22Rv1 (cell line): ENCODE measurements around the gene ZNF579.

Experiments
- H3K27ac ChIP-seq: fragments of 450-650 bp; 2 replicates; pipeline ENCODE4 v1.5.1; 2017
- CTCF ChIP-seq: fragments of 450-650 bp; IDR thresholded peaks from 2 replicates; pipeline ENCODE4 v1.5.1; 2017; ENCODE audit warnings: mild to moderate bottlenecking
- ZFX ChIP-seq: fragments of 450-650 bp; IDR thresholded peaks from 2 replicates; pipeline ENCODE4 v1.6.1; 2017; ENCODE audit warnings: antibody characterized with exemption, borderline replicate concordance

Gene ZNF579

GRCh38 chr19:55621673-55622231 is 41.1 kb upstream of the ZNF579 start:
- H3K27ac ChIP-seq, result no peak overlapping the region
- no peak for TF ChIP-seq ZFX
- TF ChIP-seq CTCF, result no peak

- no peak overlapping the region for H3K27ac ChIP-seq
- TF ChIP-seq CTCF, result no peak
- TF ChIP-seq ZFX, result no peak
Observed at GRCh38 chr19:55621205-55621672, 40.6 kb upstream of the ZNF579 start.

GRCh38 chr19:55620410-55621204 is 40.0 kb upstream of the ZNF579 start:
- TF ChIP-seq ZFX (no peak), CTCF (no peak)
- no peak overlapping the region for H3K27ac ChIP-seq

- no peak for TF ChIP-seq CTCF
- TF ChIP-seq ZFX, result no peak
- peak overlapping the region; percentile 33 for H3K27ac ChIP-seq
Observed at GRCh38 chr19:55619286-55619685, 38.6 kb upstream of the ZNF579 start.

- peak overlapping the region; percentile 33 for H3K27ac ChIP-seq
- TF ChIP-seq CTCF (no peak), ZFX (no peak)
Observed at GRCh38 chr19:55618426-55618825, 37.8 kb upstream of the ZNF579 start.

DNA sequence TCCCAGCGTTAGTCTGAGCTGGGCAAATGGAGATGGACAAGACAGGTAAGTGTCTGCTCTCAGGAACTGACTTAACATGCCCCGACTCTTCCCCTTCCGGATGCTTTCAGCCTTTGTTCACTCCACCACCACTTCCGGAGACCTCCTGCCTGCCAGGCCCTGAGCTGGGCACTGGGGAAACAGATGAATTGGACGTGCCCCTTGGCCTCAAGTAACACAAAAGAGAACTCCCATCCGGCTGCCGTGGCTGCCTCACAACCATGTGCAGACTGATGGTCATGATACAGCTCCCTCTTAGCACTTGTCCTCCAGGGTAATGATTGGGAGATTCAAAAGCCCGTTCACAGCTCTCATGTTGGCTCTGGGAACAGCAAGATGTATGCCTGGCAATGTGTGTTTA is 36.8 kb upstream of the ZNF579 start:
- TF ChIP-seq ZFX (no peak), CTCF (no peak)

GRCh38 chr19:55616395-55616875 is 35.8 kb upstream of the ZNF579 start:
- no peak overlapping the region for H3K27ac ChIP-seq
- TF ChIP-seq CTCF, result no peak
- no peak for TF ChIP-seq ZFX

More for the DNA sequence above, 36.8 kb upstream of the ZNF579 start:
- no peak overlapping the region for H3K27ac ChIP-seq
